ENCODE measurements around the gene EBF4.
"Not testable (repeated sequence)": the region's sequence is repeated elsewhere in the genome, so short reads cannot be mapped to it uniquely, and the experiment has no call there.

The EBF4 gene

GRCh38 chr20:2757969-2758368 lies 65.4 kb downstream of the EBF4 start:
- no peak for DNase-seq (ENCODE audit: low read depth)

- DNase-seq (ENCODE audit: low read depth), result no peak
Measured at GRCh38 chr20:2759143-2759542, 66.6 kb downstream of the EBF4 start.

DNA sequence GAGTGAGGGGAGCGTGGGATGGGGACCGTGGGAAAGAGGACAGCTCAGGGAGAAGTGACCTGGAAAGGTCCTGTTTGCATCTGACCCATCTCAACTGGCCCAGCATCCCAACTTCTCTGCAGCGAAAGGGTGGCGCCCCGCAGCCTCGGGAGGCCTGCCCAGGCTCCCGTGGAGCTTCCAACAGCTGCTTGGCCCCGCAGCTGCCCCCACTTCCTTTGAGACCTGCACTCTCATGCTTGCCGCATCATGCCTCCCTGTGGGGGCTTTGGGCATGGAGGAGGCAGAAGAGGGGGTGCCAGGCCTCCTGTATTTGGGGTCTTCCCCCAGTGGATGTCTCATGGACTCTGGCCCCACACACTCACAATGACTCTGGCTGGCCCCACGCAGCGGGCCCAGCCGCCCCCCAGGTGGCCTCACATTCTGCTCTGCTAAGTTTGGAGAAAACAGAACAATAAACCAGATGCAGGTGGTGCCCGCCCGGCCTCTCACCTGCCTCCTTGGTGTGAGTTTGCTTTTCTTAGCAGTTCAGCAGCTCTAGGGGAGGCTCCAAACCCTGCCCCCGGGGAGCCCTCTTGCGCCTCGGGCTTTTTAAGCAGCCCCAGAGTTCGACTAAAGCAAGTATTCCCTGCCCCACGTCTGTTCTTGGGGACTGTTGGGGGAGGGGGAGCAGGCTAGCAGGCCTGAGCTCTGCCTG lies 67.2 kb downstream of the EBF4 start:
- no peak for DNase-seq (ENCODE audit: low read depth)

GRCh38 chr20:2760297-2760951 lies 67.8 kb downstream of the EBF4 start:
- DNase-seq (ENCODE audit: low read depth), result no peak

DNA sequence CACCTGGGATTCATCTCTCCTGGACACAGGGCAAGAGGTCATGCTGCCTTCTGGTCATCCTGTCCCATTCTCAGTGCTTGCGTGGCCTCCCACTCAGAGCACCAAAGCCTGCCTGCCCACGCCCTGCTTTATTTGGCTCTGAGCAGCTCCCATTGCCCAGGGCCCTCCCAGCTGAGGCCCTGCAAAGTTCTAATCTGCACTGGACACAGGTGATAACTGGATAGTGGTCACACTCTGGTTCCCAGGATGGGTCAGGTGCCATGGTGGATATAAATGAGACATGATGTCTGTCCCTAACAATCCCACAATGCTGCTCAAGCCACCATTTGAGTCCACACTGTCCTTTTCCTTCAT lies 68.3 kb downstream of the EBF4 start:
- no peak for DNase-seq (ENCODE audit: low read depth)

GRCh38 chr20:2761885-2762284 lies 69.3 kb downstream of the EBF4 start:
- DNase-seq (ENCODE audit: low read depth), result no peak

DNA sequence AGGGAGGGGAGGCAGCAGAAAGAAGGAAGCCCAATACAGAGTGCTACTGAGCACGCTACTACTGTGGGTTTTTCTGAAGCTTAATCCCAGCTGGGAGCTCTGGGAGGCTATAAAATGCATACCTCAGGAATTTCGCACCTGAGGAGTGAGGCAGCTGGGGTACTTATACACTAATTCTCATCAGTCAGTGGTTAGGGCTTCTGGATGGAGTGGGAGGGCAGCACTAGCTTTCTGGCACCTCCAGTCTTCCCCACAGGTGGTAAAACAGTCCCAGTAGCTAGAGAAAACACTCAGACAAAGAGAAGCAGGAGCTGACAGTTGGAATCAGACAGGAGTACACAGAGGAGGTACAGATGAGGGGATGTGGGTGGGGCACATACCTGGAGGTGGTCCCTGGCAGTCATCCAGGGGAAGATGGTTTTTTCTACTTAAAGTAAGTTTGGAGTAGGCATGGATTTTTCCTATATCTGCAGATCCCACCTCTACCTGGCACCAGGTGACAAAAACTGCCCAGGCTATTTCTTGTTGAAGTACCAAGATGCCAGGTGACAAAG lies 70.1 kb downstream of the EBF4 start:
- no peak for DNase-seq (ENCODE audit: low read depth)

DNA sequence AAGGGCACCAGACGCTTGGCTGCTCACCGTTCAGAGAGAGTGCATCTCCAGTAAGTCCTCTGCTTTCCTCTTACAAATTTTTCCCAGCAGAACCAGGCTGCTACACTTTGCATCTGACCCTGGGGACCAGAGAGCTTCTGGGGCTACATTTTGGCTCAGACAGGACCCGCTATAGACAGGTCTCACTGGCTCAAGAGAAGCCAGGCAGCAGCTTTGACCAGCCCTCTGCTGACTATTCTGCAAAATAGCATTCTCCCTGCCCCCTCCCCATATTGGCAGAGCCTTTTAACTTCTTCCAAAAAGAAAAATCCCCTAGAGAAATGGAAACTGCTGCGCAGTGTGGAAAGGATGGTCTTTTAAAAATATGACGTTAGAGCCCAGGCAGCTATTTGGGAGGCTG lies 70.6 kb downstream of the EBF4 start:
- no peak for DNase-seq (ENCODE audit: low read depth)

GRCh38 chr20:2767768-2768631 lies 75.4 kb downstream of the EBF4 start:
- DNase-seq (ENCODE audit: low read depth), result no peak

GRCh38 chr20:2768632-2769015 lies 76.0 kb downstream of the EBF4 start:
- DNase-seq (ENCODE audit: low read depth), result no peak

- DNase-seq (ENCODE audit: low read depth), result not testable (repeated sequence)
Measured at GRCh38 chr20:2770091-2770490, 77.5 kb downstream of the EBF4 start.

DNA sequence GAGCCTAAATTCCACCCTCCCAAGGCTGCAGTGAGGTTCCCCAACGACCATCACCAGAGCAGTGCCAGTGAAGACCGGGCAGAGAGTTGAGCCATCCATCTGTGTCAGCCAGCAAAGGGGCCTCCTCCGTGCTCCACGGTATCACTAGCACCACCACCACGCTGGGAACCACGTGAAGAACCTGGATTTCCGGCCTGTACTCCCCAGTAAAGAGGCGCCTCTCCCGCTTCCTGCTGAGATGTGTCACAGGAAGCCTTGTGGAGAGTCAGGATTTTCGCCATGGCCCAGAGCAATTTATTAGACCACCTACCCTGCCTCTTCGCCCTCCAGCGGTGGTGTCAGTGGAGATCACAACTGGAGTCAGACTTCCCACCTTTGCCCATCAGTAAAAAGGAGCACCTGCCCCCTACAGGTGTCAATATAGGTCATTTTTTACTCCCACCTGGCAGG lies 79.1 kb downstream of the EBF4 start:
- no peak for DNase-seq (ENCODE audit: low read depth)

DNA sequence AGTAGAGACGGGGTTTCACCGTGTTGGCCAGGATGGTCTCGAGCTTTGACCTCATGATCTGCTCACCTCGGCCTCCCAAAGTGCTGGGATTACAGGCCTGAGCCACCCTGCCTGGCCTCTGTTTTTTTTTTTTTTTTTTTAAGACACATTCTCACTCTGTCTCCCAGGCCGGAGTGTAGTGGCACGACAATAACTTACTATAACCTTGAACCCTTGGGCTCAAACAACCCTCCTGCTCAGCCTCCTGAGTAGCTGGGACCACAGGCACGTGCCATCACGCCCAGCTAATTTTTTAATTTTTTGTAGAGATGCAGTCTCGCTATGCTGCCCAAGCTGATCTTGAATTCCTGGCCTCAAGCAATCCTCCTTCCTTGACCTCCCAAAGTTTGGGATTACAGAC lies 81.2 kb downstream of the EBF4 start:
- no peak for DNase-seq (ENCODE audit: low read depth)

DNA sequence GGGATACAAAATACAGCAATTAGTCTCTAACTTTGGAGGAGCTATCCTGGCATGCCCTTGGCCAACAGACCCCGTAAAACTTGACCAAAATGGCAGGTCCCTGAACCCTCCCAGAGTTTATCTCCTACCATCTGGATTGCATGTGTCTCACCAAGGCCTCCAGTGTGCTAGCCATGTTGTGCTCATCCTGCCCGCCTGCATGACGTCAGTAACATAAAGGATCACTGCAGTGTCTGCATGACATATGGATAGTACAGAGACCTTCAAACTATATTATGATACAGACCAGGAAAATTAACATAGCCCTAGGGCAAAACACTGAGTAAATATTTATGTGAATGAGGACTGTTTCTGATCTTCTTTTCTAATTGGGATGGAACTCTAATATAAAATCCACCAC lies 82.6 kb downstream of the EBF4 start:
- no peak for DNase-seq (ENCODE audit: low read depth)

DNA sequence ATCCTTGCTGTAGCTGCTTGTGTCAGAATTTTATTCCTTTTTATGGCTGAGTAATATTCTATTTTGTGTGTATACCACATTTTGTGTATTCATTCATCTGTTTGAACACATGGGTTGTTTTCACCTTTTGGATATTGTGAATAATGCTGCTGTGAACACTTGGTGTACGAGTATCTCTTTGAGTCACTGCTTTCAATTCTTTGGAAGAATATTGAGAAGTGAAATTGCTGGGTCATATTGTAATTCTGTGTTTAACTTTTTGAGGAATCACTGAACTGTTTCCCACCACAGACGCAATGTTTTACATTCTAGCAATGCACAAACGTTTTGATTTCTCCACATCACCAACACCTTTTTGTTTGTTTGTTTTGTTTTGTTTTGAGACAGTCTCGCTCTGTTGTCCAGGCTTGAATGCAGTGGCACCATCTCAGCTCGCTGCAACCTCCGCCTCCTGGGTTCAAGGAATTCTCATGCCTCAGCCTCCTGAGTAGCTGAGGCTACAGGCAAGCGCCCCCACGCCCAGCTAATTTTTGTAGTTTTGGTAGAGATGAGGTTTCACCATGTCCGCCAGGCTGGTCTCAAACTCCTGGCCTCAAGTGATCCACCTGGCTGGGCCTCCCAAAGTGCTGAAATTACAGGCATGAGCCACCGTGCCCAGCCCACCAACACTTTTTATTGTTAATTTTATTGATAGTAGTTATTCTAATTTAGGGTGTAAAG lies 86.2 kb downstream of the EBF4 start:
- no peak for DNase-seq (ENCODE audit: low read depth)

DNA sequence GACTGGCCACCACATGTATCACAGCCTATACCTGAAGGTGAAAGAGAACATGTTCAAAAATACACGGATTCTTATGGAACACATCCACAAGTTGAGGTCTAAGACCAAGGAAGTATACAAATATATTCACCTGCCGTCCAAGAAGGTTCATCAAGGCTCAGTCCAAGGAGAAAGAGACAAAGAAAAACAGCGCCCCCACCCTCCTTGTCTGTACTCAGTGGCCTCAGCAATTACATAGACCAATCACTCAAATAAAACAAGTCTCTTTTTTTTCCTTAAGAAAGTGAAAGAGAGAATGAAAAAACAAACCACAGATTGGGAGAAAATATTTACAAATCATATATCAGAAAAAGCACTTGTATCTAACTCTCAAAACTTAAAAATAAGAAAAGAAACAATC lies 88.4 kb downstream of the EBF4 start:
- DNase-seq (ENCODE audit: low read depth), result no peak

- no peak for DNase-seq (ENCODE audit: low read depth)
Measured at GRCh38 chr20:2783908-2784566, 91.5 kb downstream of the EBF4 start.

- DNase-seq (ENCODE audit: low read depth), result no peak
Measured at GRCh38 chr20:2793471-2793870, 100.9 kb downstream of the EBF4 start.

DNA sequence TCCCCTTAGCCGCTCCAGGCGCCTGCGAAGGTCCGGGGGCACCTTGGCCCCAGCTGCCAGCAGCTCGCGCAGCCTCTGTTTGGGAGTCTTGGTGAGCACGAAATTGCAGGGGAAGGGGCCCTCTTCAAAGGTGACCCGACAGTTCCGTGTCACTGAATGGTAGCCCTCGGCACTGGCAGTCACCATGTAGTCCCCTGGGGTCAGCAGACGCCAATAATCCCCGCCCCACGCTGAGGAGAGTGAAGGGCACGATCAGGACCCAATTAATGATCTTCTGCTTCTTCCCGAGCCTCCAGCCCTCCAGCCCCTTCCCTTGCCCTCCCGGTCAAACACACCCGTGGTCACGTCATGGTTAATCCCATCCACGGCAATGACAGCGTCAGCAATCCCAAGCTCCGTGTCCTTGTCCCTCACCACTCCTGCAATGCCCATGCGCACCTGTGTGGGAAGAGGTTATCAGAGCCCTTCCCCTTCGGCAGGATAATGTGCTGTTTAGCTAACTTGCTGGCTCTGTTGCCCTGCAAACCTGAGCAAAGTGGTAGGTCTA lies 101.7 kb downstream of the EBF4 start:
- no peak for DNase-seq (ENCODE audit: low read depth)

GRCh38 chr20:2794866-2795447 lies 102.4 kb downstream of the EBF4 start:
- DNase-seq (ENCODE audit: low read depth), result no peak

DNA sequence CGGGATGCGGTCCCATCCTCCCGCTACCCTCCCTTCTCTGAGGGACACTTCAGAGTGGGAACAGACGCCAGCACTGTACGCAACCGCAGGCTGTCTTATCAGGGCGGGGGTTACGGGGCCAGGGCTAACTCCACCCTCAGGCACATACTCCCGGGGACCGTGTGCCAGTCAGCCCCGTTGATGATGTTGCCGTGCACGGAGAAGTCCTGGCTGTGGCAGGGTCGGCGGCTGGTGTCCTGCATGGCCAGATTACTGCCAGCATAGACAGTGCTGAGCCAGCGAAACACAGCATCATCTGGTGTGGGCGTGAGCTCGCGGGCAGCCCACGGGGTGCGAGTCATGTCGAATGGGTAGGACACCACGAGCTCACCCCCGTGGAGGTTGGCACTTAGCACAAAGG lies 102.9 kb downstream of the EBF4 start:
- no peak for DNase-seq (ENCODE audit: low read depth)

Measured in activated T-cell treated with anti-CD3 and anti-CD28 coated beads for 1 hour (primary cell).